Measurements from ENCODE around the gene ZNF324. TPM values are rescaled to one million over a fixed set of nuclear protein-coding genes. Genes with fewer than 3 reads are reported as not detected.

Gene ZNF324
- total and polyA plus RNA-seq, 2 experiments from 2014 or later = 15.7 to 27.8 TPM

GRCh38 chr19:58474997-58475713, 8.3 kb downstream of the ZNF324 start:
- peak overlapping the region; percentile 89 for H3K27ac ChIP-seq
- no peak for DNase-seq (ENCODE audit: low read depth in 1 of 2, low spot score in 1 of 2)
- H3K4me3 ChIP-seq = peak overlapping the region; percentile 66
- peaks cover 12% of the 10 kb centered on the region for H3K36me3 ChIP-seq
- H3K9me3 ChIP-seq (ENCODE audit: low read depth) = no peaks in the 10 kb centered on the region
- H3K27me3 ChIP-seq = no peaks in the 10 kb centered on the region
- TF ChIP-seq, protein P1, sequence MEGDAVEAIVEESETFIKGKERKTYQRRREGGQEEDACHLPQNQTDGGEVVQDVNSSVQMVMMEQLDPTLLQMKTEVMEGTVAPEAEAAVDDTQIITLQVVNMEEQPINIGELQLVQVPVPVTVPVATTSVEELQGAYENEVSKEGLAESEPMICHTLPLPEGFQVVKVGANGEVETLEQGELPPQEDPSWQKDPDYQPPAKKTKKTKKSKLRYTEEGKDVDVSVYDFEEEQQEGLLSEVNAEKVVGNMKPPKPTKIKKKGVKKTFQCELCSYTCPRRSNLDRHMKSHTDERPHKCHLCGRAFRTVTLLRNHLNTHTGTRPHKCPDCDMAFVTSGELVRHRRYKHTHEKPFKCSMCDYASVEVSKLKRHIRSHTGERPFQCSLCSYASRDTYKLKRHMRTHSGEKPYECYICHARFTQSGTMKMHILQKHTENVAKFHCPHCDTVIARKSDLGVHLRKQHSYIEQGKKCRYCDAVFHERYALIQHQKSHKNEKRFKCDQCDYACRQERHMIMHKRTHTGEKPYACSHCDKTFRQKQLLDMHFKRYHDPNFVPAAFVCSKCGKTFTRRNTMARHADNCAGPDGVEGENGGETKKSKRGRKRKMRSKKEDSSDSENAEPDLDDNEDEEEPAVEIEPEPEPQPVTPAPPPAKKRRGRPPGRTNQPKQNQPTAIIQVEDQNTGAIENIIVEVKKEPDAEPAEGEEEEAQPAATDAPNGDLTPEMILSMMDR (IDR thresholded peaks at IDR 0.05; ENCODE audit: low read depth, low read length) = no peak
- peaks cover 10% of the 10 kb centered on the region for H3K4me1 ChIP-seq (ENCODE audit: low read depth)

- Histone ChIP-seq H3K9me3 (ENCODE audit: low read depth) (no peaks in the 10 kb centered on the region), H3K27ac (peak within 1 kb of the TSS; percentile 89), H3K4me1 (ENCODE audit: low read depth) (peaks cover 10% of the 10 kb centered on the region), H3K27me3 (no peaks in the 10 kb centered on the region), H3K36me3 (peaks cover 17% of the 10 kb centered on the region), H3K4me3 (peak within 1 kb of the TSS; percentile 66)
- TF ChIP-seq, protein P1 (IDR thresholded peaks at IDR 0.05; ENCODE audit: low read depth, low read length) = no peak
- DNase-seq (ENCODE audit: low read depth in 1 of 2, low spot score in 1 of 2) = peak; percentile 97 to 99
Observed at GRCh38 chr19:58475714-58476497, 9.0 kb downstream of the ZNF324 start, which contains the start of gene ZNF446. Gene ZNF446, plus strand, starts transcription at chr19:58476352. Its CDS starts 867 bp downstream, at chr19:58477219.

DNA sequence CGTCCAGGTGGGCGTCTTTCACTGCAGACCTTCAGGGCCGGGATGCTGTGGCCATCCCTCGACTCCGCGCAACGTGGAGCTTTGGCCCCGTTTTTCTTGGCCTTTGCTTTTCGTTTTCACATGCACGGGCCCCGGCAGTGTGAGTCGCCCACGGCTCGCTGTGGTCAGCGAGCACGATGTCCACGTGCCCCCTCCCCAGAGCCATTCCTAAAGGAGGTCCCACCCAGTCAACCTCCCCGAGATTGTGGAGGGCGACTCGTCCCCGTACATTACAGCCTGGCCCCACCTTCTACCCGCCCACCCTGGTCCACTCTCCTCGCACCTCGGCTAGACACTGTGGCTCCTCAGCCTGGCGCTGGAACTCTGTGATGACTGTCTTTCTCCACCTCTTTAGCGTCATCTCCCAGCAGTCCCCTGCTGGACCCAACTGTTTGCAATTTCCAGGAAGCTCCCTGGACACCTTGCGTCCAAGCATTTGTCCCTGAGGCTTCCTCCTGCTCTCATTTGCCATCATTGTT, 9.7 kb downstream of the ZNF324 start:
- no peaks in the 10 kb centered on the region for H3K9me3 ChIP-seq (ENCODE audit: low read depth)
- H3K27ac ChIP-seq = peak overlapping the region; percentile 89
- DNase-seq (ENCODE audit: low read depth in 1 of 2, low spot score in 1 of 2) = peak; percentile 18 to 28
- no peaks in the 10 kb centered on the region for H3K27me3 ChIP-seq
- peaks cover 10% of the 10 kb centered on the region for H3K4me1 ChIP-seq (ENCODE audit: low read depth)
- peak overlapping the region; percentile 66 for H3K4me3 ChIP-seq
- TF ChIP-seq, protein P1 (IDR thresholded peaks at IDR 0.05; ENCODE audit: low read depth, low read length) = no peak
- H3K36me3 ChIP-seq = peaks cover 21% of the 10 kb centered on the region

- no peak for DNase-seq (ENCODE audit: low read depth in 1 of 2, low spot score in 1 of 2)
- TF ChIP-seq, protein P1 (IDR thresholded peaks at IDR 0.05; ENCODE audit: low read depth, low read length) = no peak
- peaks cover 15% of the 10 kb centered on the region for H3K36me3 ChIP-seq
- no peaks in the 10 kb centered on the region for H3K27me3 ChIP-seq
- H3K4me3 ChIP-seq = peak overlapping the region; percentile 66
- H3K4me1 ChIP-seq (ENCODE audit: low read depth) = peaks cover 10% of the 10 kb centered on the region
- H3K9me3 ChIP-seq (ENCODE audit: low read depth) = no peaks in the 10 kb centered on the region
- H3K27ac ChIP-seq = peak overlapping the region; percentile 89
Observed at GRCh38 chr19:58477130-58477529, 10.2 kb downstream of the ZNF324 start.

DNA sequence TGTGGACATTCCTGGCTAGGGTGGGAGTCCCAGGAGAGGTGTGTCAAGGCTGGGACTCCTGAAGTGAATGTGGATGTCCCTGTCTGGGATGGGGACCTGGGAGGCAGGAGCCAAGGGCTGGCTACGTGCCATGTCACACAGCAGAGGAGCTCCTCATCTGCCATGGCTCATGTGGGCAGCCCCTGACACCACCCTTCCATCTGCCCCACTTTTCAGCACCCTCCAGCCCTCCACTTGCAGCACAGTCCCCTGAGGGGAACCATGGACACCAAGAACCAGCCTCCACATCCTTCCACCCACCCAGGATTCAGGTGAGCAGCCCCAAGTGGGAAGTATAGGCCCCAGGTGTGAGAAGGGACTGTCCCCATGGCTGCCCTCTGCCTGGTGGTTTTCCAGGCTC, 11.0 kb downstream of the ZNF324 start:
- H3K4me1 ChIP-seq (ENCODE audit: low read depth) = peaks cover 10% of the 10 kb centered on the region
- H3K9me3 ChIP-seq (ENCODE audit: low read depth) = no peaks in the 10 kb centered on the region
- no peak for DNase-seq (ENCODE audit: low read depth in 1 of 2, low spot score in 1 of 2)
- TF ChIP-seq, protein P1 (IDR thresholded peaks at IDR 0.05; ENCODE audit: low read depth, low read length) = no peak
- H3K27ac ChIP-seq = peak overlapping the region; percentile 89
- H3K4me3 ChIP-seq = no peak overlapping the region
- peaks cover 9% of the 10 kb centered on the region for H3K36me3 ChIP-seq
- no peaks in the 10 kb centered on the region for H3K27me3 ChIP-seq

Measured in cardiac muscle cell (in vitro differentiated cells and primary cell).